ENCODE measurements around the gene EVA1B. TPM values are rescaled to one million over a fixed set of nuclear protein-coding genes. Genes with fewer than 3 reads are reported as not detected.

EVA1B gene
- total RNA-seq, 4 donors from 2014 or later = 20.9 to 122 (median 62.4) TPM

DNA sequence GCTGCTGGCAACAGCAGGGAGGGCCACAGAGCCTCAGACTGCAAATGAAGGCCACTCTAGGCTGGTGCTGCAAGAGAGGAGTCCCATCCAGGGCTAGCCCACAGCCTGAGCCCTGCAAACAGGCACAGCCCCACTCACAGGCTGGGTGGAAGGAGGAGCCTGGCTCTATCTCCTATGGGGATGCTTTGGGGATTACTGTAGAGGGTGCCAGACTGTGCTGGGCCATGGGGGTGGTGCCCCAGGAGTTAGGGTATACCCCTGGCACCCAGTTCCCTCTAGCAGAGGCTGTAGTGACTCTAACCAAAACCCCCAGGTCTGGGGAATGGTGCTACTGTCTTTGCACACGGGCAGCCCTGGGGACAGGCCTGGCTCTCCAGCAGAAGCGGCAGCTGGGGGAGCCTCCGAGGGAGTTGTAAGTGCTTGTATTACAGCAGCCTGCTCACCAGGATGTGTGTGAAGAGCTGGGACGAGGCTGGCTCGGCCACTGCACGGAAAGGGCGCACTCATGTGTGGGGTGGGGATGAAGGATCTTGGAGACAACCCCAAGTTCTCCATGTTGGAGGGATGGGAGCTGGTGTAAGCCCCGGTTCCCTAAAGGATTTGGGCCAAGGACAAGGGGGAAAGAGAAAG is 23.4 kb upstream of the EVA1B start:
- Histone ChIP-seq H3K4me3 (no peak overlapping the region), H3K27me3 (no peaks in the 10 kb centered on the region), H3K9me3 (no peaks in the 10 kb centered on the region), H3K27ac (no peak overlapping the region), H3K36me3 (no peaks in the 10 kb centered on the region), H3K4me1 (no peaks in the 10 kb centered on the region)
- no peak for TF ChIP-seq POLR2A (IDR thresholded peaks at IDR 0.05)
- TF ChIP-seq, protein P1, sequence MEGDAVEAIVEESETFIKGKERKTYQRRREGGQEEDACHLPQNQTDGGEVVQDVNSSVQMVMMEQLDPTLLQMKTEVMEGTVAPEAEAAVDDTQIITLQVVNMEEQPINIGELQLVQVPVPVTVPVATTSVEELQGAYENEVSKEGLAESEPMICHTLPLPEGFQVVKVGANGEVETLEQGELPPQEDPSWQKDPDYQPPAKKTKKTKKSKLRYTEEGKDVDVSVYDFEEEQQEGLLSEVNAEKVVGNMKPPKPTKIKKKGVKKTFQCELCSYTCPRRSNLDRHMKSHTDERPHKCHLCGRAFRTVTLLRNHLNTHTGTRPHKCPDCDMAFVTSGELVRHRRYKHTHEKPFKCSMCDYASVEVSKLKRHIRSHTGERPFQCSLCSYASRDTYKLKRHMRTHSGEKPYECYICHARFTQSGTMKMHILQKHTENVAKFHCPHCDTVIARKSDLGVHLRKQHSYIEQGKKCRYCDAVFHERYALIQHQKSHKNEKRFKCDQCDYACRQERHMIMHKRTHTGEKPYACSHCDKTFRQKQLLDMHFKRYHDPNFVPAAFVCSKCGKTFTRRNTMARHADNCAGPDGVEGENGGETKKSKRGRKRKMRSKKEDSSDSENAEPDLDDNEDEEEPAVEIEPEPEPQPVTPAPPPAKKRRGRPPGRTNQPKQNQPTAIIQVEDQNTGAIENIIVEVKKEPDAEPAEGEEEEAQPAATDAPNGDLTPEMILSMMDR (IDR thresholded peaks at IDR 0.05) = no peak
- DNase-seq = no peak
- intact Hi-C loops (cut with DNase I; ENCODE audit: low total_unique reads) = no loop called here

GRCh38 chr1:36345353-36345752 is 21.9 kb upstream of the EVA1B start:
- no peak for DNase-seq
- intact Hi-C loops (cut with DNase I; ENCODE audit: low total_unique reads) = no loop called here
- Histone ChIP-seq H3K4me3 (no peak overlapping the region), H3K27me3 (no peaks in the 10 kb centered on the region), H3K36me3 (no peaks in the 10 kb centered on the region), H3K27ac (no peak overlapping the region), H3K4me1 (no peaks in the 10 kb centered on the region), H3K9me3 (no peaks in the 10 kb centered on the region)
- TF ChIP-seq POLR2A (IDR thresholded peaks at IDR 0.05) = no peak
- TF ChIP-seq, protein P1 (IDR thresholded peaks at IDR 0.05) = no peak

GRCh38 chr1:36344395-36344680 is 20.9 kb upstream of the EVA1B start:
- no peak for TF ChIP-seq POLR2A (IDR thresholded peaks at IDR 0.05)
- TF ChIP-seq, protein P1 (IDR thresholded peaks at IDR 0.05) = no peak
- Histone ChIP-seq H3K9me3 (no peaks in the 10 kb centered on the region), H3K27ac (no peak overlapping the region), H3K36me3 (no peaks in the 10 kb centered on the region), H3K4me3 (no peak overlapping the region), H3K27me3 (no peaks in the 10 kb centered on the region), H3K4me1 (no peaks in the 10 kb centered on the region)
- intact Hi-C loops (cut with DNase I; ENCODE audit: low total_unique reads) = loop anchor here (5.0 kb wide), 1 partner anchor 78 kb away; no protein-coding TSS in a partner anchor
- DNase-seq = no peak

- no peak for TF ChIP-seq POLR2A (IDR thresholded peaks at IDR 0.05)
- TF ChIP-seq, protein P1 (IDR thresholded peaks at IDR 0.05) = no peak
- no peaks in the 10 kb centered on the region for H3K36me3 ChIP-seq
- intact Hi-C loops (cut with DNase I; ENCODE audit: low total_unique reads) = loop anchor here (5.0 kb wide), 1 partner anchor 78 kb away; no protein-coding TSS in a partner anchor
- no peak overlapping the region for H3K27ac ChIP-seq
- no peaks in the 10 kb centered on the region for H3K9me3 ChIP-seq
- H3K4me1 ChIP-seq = no peaks in the 10 kb centered on the region
- no peak overlapping the region for H3K4me3 ChIP-seq
- H3K27me3 ChIP-seq = no peaks in the 10 kb centered on the region
- DNase-seq = no peak
These were observed 20.4 kb upstream of the EVA1B start for GRCh38 chr1:36343651-36344394.

GRCh38 chr1:36342426-36343185 is 19.2 kb upstream of the EVA1B start:
- TF ChIP-seq, protein P1 (IDR thresholded peaks at IDR 0.05) = peak; percentile 36 to 73 (median 58)
- no peak for TF ChIP-seq POLR2A (IDR thresholded peaks at IDR 0.05)
- Histone ChIP-seq H3K4me1 (no peaks in the 10 kb centered on the region), H3K9me3 (no peaks in the 10 kb centered on the region), H3K27me3 (no peaks in the 10 kb centered on the region), H3K36me3 (no peaks in the 10 kb centered on the region), H3K27ac (no peak overlapping the region), H3K4me3 (no peak overlapping the region)
- DNase-seq = peak; percentile 40 to 43
- intact Hi-C loops (cut with DNase I; ENCODE audit: low total_unique reads) = loop anchor here (5.0 kb wide), 1 partner anchor 80 kb away; no protein-coding TSS in a partner anchor

Data from uterus (tissue), 4 donors.